MCF 10A (cell line): ENCODE measurements around the gene SERPINA1. TPM values are rescaled to one million over a fixed set of nuclear protein-coding genes. Genes with fewer than 3 reads are reported as not detected.

Experiments used
- BruUV-seq: library from RNA; stranded (reverse); fragments of 400-500 nt; replicated peaks from 2 replicates; lab custom pipeline; 2021; lab: Mats Ljungman, UMichigan
- CTCF ChIA-PET: fragments of 300-600 bp; sonication (Branson Sonifier 250); formaldehyde crosslinking; extraction: SDS; loops from one replicate; lab custom pipeline; 2021; ENCODE audit warnings: antibody characterized with exemption, inconsistent platforms; lab: Yijun Ruan, JAX
- POLR2A ChIA-PET: fragments of 300-600, 350-650 bp; sonication (Branson Sonifier 250); formaldehyde crosslinking; extraction: SDS; loops from one replicate; lab custom pipeline; 2020; ENCODE audit warnings: antibody characterized with exemption, inconsistent platforms; lab: Yijun Ruan, JAX
- DNase-seq: peaks from one replicate; pipeline ENCODE4 v3.0.0-alpha.2; 2018; ENCODE audit not compliant: unreplicated experiment
- H3K27ac Mint-ChIP-seq: one replicate; pipeline ENCODE4 v1.8.0; 2022; ENCODE audit warnings: mild to moderate bottlenecking, low read depth, mixed read lengths; ENCODE audit not compliant: unreplicated experiment
- H3K27me3 Mint-ChIP-seq: one replicate; pipeline ENCODE4 v1.8.0; 2022; ENCODE audit warnings: mixed read lengths; ENCODE audit not compliant: insufficient read depth, unreplicated experiment
- H3K36me3 Mint-ChIP-seq: one replicate; pipeline ENCODE4 v1.8.0; 2022; ENCODE audit warnings: mild to moderate bottlenecking, moderate library complexity, mixed read lengths; ENCODE audit not compliant: insufficient read depth, unreplicated experiment
- H3K4me1 Mint-ChIP-seq: one replicate; pipeline ENCODE4 v1.8.0; 2022; ENCODE audit warnings: mixed read lengths; ENCODE audit not compliant: insufficient read depth, unreplicated experiment
- H3K4me3 Mint-ChIP-seq: one replicate; pipeline ENCODE4 v1.8.0; 2022; ENCODE audit warnings: mild to moderate bottlenecking, moderate library complexity, mixed read lengths; ENCODE audit not compliant: unreplicated experiment
- H3K9me3 Mint-ChIP-seq: one replicate; pipeline ENCODE4 v1.8.0; 2022; ENCODE audit warnings: mixed read lengths; ENCODE audit not compliant: unreplicated experiment
- CTCF ChIP-seq: fragments of 200-600 bp; IDR thresholded peaks from one replicate; pipeline ENCODE4 v1.8.0; 2022; ENCODE audit warnings: antibody characterized with exemption, mild to moderate bottlenecking; ENCODE audit not compliant: unreplicated experiment
- intact Hi-C: fragments of 100-400 bp; cut with micrococcal nuclease; formaldehyde crosslinking; loops from 2 replicates; pipeline ENCODE4 v1.14.1; 2022
- total RNA-seq: library from RNA; stranded (reverse); gene quantifications from 2 replicates; pipeline ENCODE4 v1.2.3, GENCODE V29; 2022

The SERPINA1 gene
- total RNA-seq, 1 experiment from 2014 or later: 42.5 TPM

GRCh38 chr14:94376108-94376975, 12.1 kb downstream of the SERPINA1 start:
- ChIA-PET CTCF (interaction anchor here (0.7 kb wide), 1 partner anchor 31 kb away, joined by 3 read pairs; no protein-coding TSS in a partner anchor), POLR2A (interaction anchor here (1.4 kb wide), 1 partner anchor 34 kb away, joined by 3 read pairs; no protein-coding TSS in a partner anchor)
- Mint-ChIP-seq H3K9me3 (no peaks in the 10 kb centered on the region), H3K27ac (no peak overlapping the region), H3K4me3 (no peak overlapping the region), H3K36me3 (no peaks in the 10 kb centered on the region), H3K4me1 (peaks cover 20% of the 10 kb centered on the region), H3K27me3 (no peaks in the 10 kb centered on the region)
- no TSS peak for BruUV-seq
- intact Hi-C loops: no loop called here
- no peak for DNase-seq
- TF ChIP-seq CTCF: no peak

GRCh38 chr14:94375552-94376107, 12.8 kb downstream of the SERPINA1 start:
- BruUV-seq: no TSS peak
- intact Hi-C loops: no loop called here
- ChIA-PET CTCF (no interaction called here), POLR2A (interaction anchor here (1.4 kb wide), 1 partner anchor 34 kb away, joined by 3 read pairs; no protein-coding TSS in a partner anchor)
- Mint-ChIP-seq H3K27ac (no peak overlapping the region), H3K36me3 (no peaks in the 10 kb centered on the region), H3K9me3 (no peaks in the 10 kb centered on the region), H3K27me3 (no peaks in the 10 kb centered on the region), H3K4me1 (peaks cover 20% of the 10 kb centered on the region), H3K4me3 (no peak overlapping the region)
- TF ChIP-seq CTCF: no peak
- no peak for DNase-seq

GRCh38 chr14:94374749-94375260, 13.6 kb downstream of the SERPINA1 start:
- no peaks in the 10 kb centered on the region for H3K36me3 Mint-ChIP-seq
- DNase-seq: no peak
- H3K9me3 Mint-ChIP-seq: no peaks in the 10 kb centered on the region
- H3K4me1 Mint-ChIP-seq: peaks cover 20% of the 10 kb centered on the region
- no peak for TF ChIP-seq CTCF
- CTCF ChIA-PET: interaction anchor here (0.6 kb wide), 1 partner anchor 14 kb away, joined by 5 read pairs; the partner anchor contains the start of gene SERPINA1
- peak overlapping the region; percentile 6 for H3K4me3 Mint-ChIP-seq
- peak overlapping the region; percentile 83 for H3K27ac Mint-ChIP-seq
- no peaks in the 10 kb centered on the region for H3K27me3 Mint-ChIP-seq
- POLR2A ChIA-PET: interaction anchor here (0.8 to 1.1 kb wide), 2 partner anchors 33 to 34 kb away, joined by 3 to 4 read pairs; no protein-coding TSS in a partner anchor
- no TSS peak for BruUV-seq
- intact Hi-C loops: no loop called here

- no peaks in the 10 kb centered on the region for H3K36me3 Mint-ChIP-seq
- CTCF ChIA-PET: interaction anchor here (0.6 kb wide), 2 partner anchors 15 to 233 kb away, joined by 4 to 5 read pairs; partner anchors contain the start of gene SERPINA1
- intact Hi-C loops: no loop called here
- peaks cover 20% of the 10 kb centered on the region for H3K4me1 Mint-ChIP-seq
- DNase-seq: no peak
- H3K27me3 Mint-ChIP-seq: no peaks in the 10 kb centered on the region
- POLR2A ChIA-PET: interaction anchor here (0.8 to 1.1 kb wide), 5 partner anchors 16 to 35 kb away, joined by 3 to 4 read pairs (median 4); no protein-coding TSS in a partner anchor
- H3K9me3 Mint-ChIP-seq: no peaks in the 10 kb centered on the region
- no peak for TF ChIP-seq CTCF
- no TSS peak for BruUV-seq
- peak overlapping the region; percentile 83 for H3K27ac Mint-ChIP-seq
- H3K4me3 Mint-ChIP-seq: no peak overlapping the region
Measured at GRCh38 chr14:94374116-94374515, 14.3 kb downstream of the SERPINA1 start.
